ENCODE data around the gene MMP2. TPM values are rescaled to one million over a fixed set of nuclear protein-coding genes. Genes with fewer than 3 reads are reported as not detected.

MMP2 gene
- total and polyA plus RNA-seq, 10 of the 15 experiments (the other 5 are each of a cell fraction or from before 2014, with no cell fraction given): 0.37 to 0.80 (median 0.59) TPM; not detected in 7

GRCh38 chr16:55443434-55444346, 35.3 kb upstream of the MMP2 start (continued):
- TF ChIP-seq ATF3 (IDR thresholded peaks at IDR 0.05; ENCODE audit: borderline replicate concordance, extremely low read depth, low read depth, low read length): no peak
- TF ChIP-seq PAX8 (IDR thresholded peaks at IDR 0.05): no peak
- TF ChIP-seq STAT3 (IDR thresholded peaks at IDR 0.05; ENCODE audit: low read depth, low read length): no peak
- TF ChIP-seq ZBED1 (IDR thresholded peaks at IDR 0.05; ENCODE audit: borderline replicate concordance): no peak
- no peak for TF ChIP-seq ZBTB40 (IDR thresholded peaks at IDR 0.05; ENCODE audit: borderline replicate concordance)
- TF ChIP-seq ZNF622 (IDR thresholded peaks at IDR 0.05): no peak
- TF ChIP-seq IRF3 (IDR thresholded peaks at IDR 0.05): no peak
- 0 out of 2 replicates have a peak, but pooled peaks have one; percentile 40 for TF ChIP-seq MLLT1 (IDR thresholded peaks at IDR 0.05)
- no peak for TF ChIP-seq NFYB (IDR thresholded peaks at IDR 0.05; ENCODE audit: insufficient read depth, low read depth, low read length)
- 0 out of 2 replicates have a peak, but pooled peaks have one; percentile 27 for TF ChIP-seq GATAD2B (conservative IDR thresholded peaks at IDR 0.05; ENCODE audit: low read depth)
- TF ChIP-seq ESRRA (IDR thresholded peaks at IDR 0.05; ENCODE audit: low read length): no peak
- TF ChIP-seq POLR2AphosphoS2 (IDR thresholded peaks at IDR 0.05; ENCODE audit: low read depth, low read length): no peak
- TF ChIP-seq RFX5 (IDR thresholded peaks at IDR 0.05; ENCODE audit: low read depth, low read length): no peak
- TF ChIP-seq TCF7 (IDR thresholded peaks at IDR 0.05; ENCODE audit: borderline replicate concordance): no peak
- no peak for TF ChIP-seq EZH2 (IDR thresholded peaks at IDR 0.05; ENCODE audit: borderline replicate concordance, control insufficient read depth, low read depth, low read length)
- 0 out of 2 replicates have a peak, but pooled peaks have one; percentile 16 for TF ChIP-seq NFIC (IDR thresholded peaks at IDR 0.05; ENCODE audit: low read depth, low read length)
- TF ChIP-seq SMARCA5 (IDR thresholded peaks at IDR 0.05): no peak
- no peak for TF ChIP-seq PKNOX1 (IDR thresholded peaks at IDR 0.05)
- no peak for TF ChIP-seq ZNF217 (IDR thresholded peaks at IDR 0.05)
- TF ChIP-seq MYB (IDR thresholded peaks at IDR 0.05; ENCODE audit: borderline replicate concordance, low read depth, low read length): no peak

All from GM12878 (cell line).